Stimulated activated CD8-positive, alpha-beta memory T cell treated with anti-CD3 and anti-CD28 coated beads, Interleukin-2, amount 100 ng/mL, for 48 hours (primary cell): ENCODE data around the gene SEL1L.
"Not testable (repeated sequence)": the region's sequence is repeated elsewhere in the genome, so short reads cannot be mapped to it uniquely, and the experiment has no call there.

Experiments used
- DNase-seq, 2 donors: peaks; one replicate each; pipeline ENCODE4 v3.0.0-alpha.2; 2020; ENCODE audit warnings: low read depth in 2 of 2

Gene SEL1L

GRCh38 chr14:81474148-81474492 is 59.5 kb downstream of the SEL1L start:
- DNase-seq = no peak

DNA sequence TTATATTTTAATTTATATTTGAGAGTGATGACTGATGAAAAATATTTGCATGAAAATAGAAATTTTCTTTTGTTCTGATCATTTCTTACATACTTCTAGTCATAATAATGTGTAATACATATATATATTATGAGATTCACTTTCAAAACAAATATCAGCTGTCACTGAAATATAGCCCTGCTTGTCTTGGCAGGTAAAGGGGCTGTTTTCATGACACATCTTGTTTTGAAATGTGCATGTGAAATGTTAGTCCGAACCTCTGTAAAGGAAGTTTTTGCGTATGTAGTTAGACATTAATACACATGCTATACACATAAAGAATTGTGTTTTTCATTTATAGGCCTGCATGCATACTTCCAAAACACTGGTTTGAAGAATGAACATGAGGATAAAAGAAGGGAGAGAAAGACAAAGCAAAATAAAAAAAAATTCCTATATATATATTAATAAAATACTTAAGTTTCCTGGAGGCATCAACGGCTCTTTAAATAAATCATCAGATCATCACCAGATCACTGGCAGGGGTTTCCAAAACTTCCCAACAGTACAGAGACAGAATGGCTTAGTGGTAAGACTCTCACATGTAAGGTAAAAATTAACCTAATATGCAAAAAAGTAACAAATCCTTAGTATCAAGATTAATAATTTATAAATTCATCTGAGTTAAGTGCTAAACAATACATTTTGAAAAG is 60.1 kb downstream of the SEL1L start:
- DNase-seq = no peak

DNA sequence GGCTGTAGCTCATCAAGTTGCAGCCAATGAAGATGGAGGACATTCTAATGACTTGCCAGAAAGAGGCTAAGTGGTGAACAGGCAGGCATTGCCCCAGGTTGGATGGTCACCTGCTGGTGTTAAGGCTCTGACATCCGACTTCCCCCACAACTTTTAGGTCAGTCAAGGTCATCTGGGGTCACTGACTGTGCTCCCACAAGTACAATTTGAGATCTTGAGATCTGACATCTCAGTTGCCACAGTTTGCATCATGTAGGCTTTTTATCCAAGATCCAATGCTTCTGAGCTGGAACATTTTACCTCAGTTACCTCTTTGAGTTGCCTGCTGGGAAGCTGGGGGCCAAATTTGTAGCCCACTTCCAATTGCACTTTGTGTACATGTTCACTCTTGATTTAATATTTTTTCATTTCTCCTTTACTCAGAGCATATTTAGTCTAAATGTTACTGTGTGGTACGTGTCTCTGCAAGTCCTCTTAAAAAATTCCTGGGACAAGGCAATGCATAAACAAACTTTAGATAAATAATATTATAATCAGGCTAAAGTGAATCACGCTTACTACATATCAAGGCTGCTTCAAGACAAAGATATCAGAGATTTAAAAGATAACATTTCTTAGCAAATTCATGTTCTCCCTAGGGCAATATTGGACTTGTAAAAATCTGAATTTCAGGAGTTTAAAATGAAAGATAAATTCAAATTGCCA is 61.4 kb downstream of the SEL1L start:
- no peak for DNase-seq

GRCh38 chr14:81471062-81471461 is 62.6 kb downstream of the SEL1L start:
- DNase-seq = peak; percentile 23

GRCh38 chr14:81470557-81470826 is 63.2 kb downstream of the SEL1L start:
- not testable (repeated sequence) for DNase-seq

DNA sequence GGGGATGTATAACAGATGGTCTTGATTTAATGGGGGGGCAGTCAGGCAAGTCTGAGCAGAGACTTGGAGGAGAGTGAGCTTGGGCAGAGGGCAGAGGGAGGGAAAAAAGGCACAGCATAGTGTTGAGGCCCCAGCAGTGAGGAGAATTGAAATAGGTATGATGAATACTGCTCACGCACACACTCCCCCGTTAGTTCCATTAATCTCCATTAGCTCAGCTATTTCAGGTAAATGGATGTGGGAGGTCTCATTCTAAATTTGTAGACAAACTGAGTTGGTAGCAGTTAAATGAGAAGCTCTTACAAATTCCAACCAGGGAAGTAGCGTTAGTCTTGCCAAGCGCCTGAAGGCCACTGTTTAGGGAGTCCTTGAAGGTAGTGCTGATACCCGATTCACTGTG is 66.8 kb downstream of the SEL1L start:
- DNase-seq = no peak

DNA sequence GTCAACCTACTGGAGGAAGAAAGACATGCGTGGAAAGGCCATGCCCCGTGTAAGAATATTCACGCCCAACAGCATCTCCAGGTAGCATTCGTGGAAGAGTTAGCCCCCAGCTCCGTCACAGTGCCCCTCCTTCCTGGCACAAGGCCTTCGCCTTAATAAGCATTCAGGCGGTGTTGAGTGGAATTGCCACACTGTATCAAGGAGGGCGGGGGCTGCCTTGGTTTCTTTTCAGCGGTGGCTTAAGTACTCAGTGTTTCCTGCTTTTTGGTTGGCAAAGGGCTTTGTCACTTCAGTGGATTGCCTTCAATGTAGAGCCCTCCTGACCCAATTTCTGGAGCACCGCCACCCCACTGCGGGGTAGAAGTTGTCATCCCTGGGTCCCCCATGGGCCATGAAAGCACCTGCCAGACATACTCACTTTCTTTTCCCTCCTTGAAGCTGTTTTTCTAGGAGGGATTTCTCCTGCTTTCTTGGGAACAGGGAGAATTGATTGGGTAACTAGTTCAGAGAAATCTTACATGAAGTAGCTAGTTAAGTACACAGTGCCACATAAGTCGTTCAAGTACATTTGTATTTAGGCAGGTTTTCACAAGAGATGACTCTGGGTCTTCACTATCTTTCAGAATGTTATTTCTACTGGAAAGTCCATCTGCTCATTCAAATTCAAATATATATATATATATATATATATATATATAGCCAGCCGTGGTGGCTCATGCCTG is 68.0 kb downstream of the SEL1L start:
- DNase-seq = no peak

DNA sequence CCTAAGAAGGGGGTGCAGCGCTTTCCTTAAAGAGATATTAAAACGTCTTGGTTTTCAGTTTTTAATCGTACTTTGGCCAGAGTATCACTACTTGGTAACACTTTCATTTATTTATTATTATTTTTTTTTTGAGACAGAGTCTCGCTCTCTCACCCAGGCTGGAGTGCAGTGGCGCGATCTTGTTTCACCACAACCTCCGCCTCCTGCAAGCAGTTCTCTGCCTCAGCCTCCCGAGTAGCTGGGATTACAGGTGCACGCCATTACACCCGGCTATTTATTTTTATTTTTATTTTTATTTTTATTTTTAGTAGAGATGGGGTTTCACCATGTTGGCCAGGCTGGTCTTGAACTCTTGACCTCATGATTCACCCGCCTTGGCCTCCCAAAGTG is 68.7 kb downstream of the SEL1L start:
- not testable (repeated sequence) for DNase-seq

GRCh38 chr14:81464253-81465002 is 69.2 kb downstream of the SEL1L start:
- no peak for DNase-seq

- DNase-seq = not testable (repeated sequence)
These were observed 71.3 kb downstream of the SEL1L start for GRCh38 chr14:81462356-81462755.

DNA sequence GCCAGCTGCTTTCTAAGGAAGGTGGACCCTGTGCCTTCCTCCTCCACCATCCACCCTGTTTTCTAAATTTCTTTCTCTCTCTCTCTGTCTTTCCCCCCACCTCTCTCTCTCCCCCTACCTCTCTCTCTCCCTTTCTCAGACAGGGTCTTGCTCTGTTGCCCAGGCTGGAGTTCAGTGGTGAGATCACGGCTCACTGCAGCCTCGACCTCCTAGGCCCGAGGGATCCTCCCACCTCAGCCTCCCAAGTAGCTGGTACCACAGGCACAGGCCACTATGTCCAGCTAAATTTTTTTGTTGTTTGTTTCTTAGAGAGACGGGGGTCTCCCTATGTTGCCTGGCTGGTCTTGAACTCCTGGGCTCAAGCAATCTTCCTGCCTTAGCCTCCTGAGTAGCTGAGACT is 73.7 kb downstream of the SEL1L start:
- no peak for DNase-seq

GRCh38 chr14:81458352-81458751 is 75.3 kb downstream of the SEL1L start:
- DNase-seq = no peak

DNA sequence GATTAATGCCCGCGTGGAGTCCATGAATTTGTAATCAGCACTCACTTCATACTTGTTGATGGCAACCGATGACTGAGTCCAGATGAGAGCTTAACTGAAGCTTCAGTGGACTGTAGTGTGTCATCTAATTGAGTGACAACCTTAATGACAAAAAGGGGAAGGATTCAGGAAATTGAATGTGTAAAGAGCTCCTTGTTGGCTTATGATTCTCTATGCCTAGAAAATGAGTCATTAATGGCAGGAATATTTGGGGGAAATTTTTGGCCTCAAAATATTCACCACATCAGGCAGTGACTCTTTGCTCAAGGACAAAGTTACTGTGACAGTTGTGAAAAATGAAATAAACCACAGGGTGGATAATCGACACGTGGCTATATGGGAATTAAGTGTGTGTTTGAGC is 78.3 kb downstream of the SEL1L start:
- no peak for DNase-seq

- no peak for DNase-seq
These were observed 79.0 kb downstream of the SEL1L start for GRCh38 chr14:81454572-81455218.

DNA sequence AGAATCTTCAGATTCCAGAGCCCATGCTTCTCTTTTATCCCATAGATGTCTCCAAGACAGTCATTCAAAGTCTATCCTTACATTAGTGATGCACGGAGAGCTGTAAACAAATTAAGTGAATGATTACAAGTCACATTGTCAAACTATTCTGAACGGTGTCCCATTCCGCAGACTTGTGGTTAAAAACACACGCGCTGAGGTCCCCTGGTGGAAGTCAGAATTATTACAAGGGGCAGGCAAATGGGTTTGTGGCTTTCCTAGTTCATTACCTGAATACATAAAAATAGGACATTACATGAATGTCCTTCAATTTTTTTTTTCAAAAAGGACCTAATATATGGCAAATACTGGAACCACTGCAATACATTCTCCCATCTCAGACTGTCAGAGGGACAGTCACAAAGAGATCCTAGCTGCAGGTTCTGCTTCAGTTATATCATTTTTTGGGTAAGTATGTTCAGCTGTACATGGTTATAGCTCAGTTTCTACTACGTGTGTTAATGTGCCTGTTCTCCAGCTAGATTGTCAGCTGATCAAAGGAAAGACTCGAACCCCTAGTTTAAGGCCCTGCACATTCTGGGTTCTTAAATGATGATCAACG is 80.4 kb downstream of the SEL1L start:
- peak in 1 of 2 donors; percentile 21 for DNase-seq

DNA sequence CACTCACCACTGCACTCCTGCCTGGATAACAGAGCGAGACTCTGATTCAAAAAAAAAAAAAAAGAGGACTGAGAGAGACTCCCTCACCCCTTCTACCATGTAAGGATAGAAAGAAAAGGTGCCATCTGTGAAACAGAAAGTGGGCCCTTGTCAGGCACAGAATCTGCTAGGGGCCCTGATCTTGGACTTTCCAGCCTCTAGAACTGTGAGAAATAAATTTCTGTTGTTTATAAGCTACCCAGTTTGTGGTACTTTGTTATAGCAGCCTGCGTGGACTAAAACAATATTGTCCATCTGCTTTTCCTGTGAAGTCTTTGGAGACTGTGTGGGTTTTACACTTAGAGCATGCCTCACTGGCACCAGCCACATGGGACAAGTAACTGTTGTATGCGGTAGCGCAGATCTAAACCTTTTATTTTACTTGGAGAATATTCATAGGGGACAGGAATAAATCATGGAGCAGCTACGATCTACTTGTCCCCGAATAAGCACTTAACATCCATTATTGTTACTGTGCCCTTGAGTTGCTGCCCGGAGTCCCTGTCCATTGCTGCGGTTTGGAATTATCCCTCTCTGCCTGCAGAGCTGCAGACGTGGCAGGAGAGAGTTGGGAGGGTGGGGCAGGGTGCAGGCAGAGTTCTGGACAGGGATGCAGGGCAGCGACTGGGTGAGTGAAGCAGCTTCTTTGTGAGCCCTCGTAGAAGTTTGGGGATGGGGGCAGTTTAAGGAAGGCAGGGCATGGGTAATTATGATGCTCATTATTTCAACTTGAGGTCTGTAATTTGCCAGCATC is 81.1 kb downstream of the SEL1L start:
- no peak for DNase-seq

DNA sequence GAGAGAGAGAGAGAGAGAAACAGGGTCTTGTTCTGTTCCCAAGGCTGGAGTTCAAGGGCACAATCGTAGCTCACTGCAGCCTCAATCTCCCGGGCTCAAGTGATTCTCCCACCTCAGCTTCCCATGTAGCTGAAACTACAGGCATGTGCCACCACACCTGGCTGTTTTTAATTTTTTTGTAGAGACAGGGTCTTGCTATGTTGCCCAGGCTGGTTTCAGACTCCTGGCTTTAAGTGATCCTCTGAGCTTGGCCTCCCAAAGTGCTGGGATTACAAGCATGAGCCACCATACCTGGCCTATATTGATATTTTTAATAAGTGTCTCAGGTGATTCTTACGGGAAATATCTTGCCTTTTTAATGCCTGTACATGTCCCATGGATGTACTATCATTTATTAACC is 82.7 kb downstream of the SEL1L start:
- DNase-seq = no peak

DNA sequence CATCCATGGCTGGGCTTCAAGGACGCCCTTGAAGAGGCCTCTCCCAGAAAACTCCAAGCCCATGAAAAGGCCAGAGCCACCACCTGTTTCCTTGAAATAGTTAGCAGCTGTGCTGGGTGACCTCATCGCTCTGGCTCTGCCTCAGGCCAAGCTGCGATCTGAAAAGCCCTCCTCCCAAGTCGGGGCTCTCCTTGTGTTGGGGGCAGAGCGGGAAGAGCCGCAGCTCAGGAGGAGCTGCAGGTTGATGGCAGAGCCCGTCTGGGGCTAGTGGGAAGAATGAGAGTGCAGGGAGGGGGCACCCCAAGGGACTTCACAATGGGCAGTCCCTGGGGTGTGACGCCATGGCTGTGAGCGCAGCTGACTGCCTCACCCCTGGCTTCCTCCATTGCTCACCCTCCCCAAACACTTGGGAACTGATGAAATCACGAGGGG is 83.5 kb downstream of the SEL1L start:
- no peak for DNase-seq

DNA sequence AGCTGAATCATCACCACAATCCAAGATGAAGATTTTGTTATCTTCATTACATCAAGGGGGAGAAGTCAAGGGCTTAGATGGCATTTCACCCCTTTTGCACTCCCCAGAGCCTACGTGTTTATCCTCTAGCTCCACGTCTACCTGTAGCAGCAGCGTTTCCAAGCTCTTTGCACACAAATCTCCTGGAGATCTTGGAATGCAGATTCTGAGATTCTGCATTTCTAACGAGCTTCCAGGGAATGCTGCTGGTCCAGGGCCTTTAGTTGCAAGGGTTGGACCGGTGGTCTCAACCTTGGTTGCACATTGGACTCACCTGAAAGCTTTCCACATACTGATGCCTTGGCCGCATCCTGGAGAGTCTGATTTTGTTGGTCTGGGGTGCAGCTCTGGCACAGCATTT is 84.1 kb downstream of the SEL1L start:
- no peak for DNase-seq

- no peak for DNase-seq
These were observed 84.5 kb downstream of the SEL1L start for GRCh38 chr14:81449114-81449513.
